Esophagus (tissue), 2 donors: Measurements from ENCODE around the gene BCAR3. TPM values are rescaled to one million over a fixed set of nuclear protein-coding genes. Genes with fewer than 3 reads are reported as not detected.

Experiments
- H3K27ac ChIP-seq, 2 donors: one replicate each; pipeline ENCODE4 v1.5.1; 2013; ENCODE audit warnings: low read depth in 2 of 2, mild to moderate bottlenecking in 2 of 2, inconsistent platforms in 1 of 2, low read length in 1 of 2, moderate library complexity in 1 of 2
- H3K27me3 ChIP-seq, 2 donors: one replicate each; pipeline ENCODE4 v1.6.1; 2013; ENCODE audit warnings: low read length in 2 of 2, control low read depth in 1 of 2, mild to moderate bottlenecking in 1 of 2; ENCODE audit not compliant: insufficient read depth in 2 of 2, control insufficient read depth in 1 of 2
- H3K36me3 ChIP-seq, 2 donors: one replicate each; pipeline ENCODE4 v1.6.1; 2013; ENCODE audit warnings: low read length in 1 of 2; ENCODE audit not compliant: control insufficient read depth in 2 of 2, insufficient read depth in 2 of 2
- H3K4me1 ChIP-seq, 2 donors: one replicate each; pipeline ENCODE4 v1.6.1; 2013; ENCODE audit warnings: low read length in 1 of 2; ENCODE audit not compliant: control insufficient read depth in 2 of 2, insufficient read depth in 2 of 2
- H3K4me3 ChIP-seq, 2 donors: one replicate each; pipeline ENCODE4 v1.5.1; 2013; ENCODE audit warnings: low read length in 2 of 2, mild to moderate bottlenecking in 2 of 2, low read depth in 1 of 2, moderate library complexity in 1 of 2
- H3K9me3 ChIP-seq, 2 donors: one replicate each; pipeline ENCODE4 v1.6.1; 2013; ENCODE audit warnings: mild to moderate bottlenecking in 2 of 2, low read depth in 1 of 2, low read length in 1 of 2, moderate library complexity in 1 of 2; ENCODE audit not compliant: control insufficient read depth in 2 of 2, insufficient read depth in 1 of 2
- WGBS, 2 donors: extraction: QIAGEN DNeasy Blood & Tissue Kit; methylation state at CpG; one replicate each; pipeline ENCODE4 v1.1.7; 2013; 5-methylcytosine and 5-hydroxymethylcytosine counted together
- polyA plus RNA-seq, 2 donors: library from polyadenylated mRNA; stranded (reverse); fragments of 200-250 nt; gene quantifications; one replicate each; pipeline ENCODE4 v1.2.3, GENCODE V29; 2013
- donor health status: healthy with polysubstance abuse.
- donor health status: Bipolar disorder and iron deficiency.

BCAR3 gene
- polyA plus RNA-seq, 2 donors = 7.5 to 9.4 TPM

DNA sequence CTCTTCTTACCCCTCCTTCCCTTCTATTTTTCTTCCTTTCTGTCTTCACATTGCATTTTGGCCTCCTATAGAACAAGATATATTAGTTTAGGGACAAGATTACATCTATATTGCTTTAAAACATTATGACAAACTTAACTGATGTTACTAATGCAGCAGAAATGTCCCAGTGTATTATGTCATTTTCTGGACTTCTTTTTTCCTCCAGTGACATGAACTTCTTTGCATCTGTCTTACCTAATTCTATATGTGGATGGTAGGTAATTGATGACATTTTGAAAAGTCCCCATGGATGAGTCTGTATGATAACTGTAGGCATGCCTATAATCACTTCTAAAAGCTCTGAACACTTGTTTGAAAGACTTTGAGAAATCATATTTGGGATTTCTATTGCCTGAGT is 144.2 kb downstream of the BCAR3 start:
- no peaks in the 10 kb centered on the region for H3K4me1 ChIP-seq
- H3K27ac ChIP-seq = no peak overlapping the region
- no peak overlapping the region for H3K4me3 ChIP-seq
- H3K27me3 ChIP-seq = no peaks in the 10 kb centered on the region
- no peaks in the 10 kb centered on the region for H3K9me3 ChIP-seq
- no peaks in the 10 kb centered on the region for H3K36me3 ChIP-seq

- H3K4me3 ChIP-seq = no peak overlapping the region
Observed at GRCh38 chr1:93533677-93534076, 148.0 kb downstream of the BCAR3 start.

DNA sequence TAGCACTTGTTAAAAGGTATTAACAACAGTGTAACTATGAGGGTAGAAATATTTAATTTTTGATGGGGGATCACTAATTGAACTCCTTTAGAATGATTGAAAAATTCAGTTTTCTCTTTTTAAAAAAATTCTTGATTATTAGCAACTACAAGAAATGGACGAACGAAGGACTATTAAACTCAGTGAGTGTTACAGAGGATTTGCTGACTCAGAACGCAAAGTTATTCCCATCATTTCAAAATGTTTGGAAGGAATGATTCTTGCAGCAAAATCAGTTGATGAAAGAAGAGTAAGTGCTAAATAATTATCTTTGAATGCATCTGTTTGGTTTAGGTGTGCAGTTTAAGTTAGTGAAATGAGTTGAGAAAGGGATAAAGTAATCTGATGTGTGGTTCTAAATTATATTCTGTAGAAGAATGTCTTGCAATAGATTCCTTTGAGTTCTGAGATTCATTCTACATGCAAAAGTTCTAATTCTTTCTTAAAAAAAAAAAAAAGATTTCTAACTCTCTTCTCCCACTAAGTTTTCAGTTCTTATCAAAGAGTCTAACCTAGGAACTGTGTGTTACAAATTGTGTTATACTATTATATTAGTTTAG is 148.8 kb downstream of the BCAR3 start:
- Histone ChIP-seq H3K4me3 (no peak overlapping the region), H3K36me3 (no peaks in the 10 kb centered on the region), H3K27ac (no peak overlapping the region), H3K4me1 (no peaks in the 10 kb centered on the region), H3K27me3 (no peaks in the 10 kb centered on the region), H3K9me3 (no peaks in the 10 kb centered on the region)
- 95 to 96% methylated on average over 3 of the region's 3 CpGs for WGBS, 2 donors

More at GRCh38 chr1:93533677-93534076, 148.0 kb downstream of the BCAR3 start:
- Histone ChIP-seq H3K9me3 (no peaks in the 10 kb centered on the region), H3K27ac (no peak overlapping the region), H3K27me3 (no peaks in the 10 kb centered on the region), H3K4me1 (no peaks in the 10 kb centered on the region), H3K36me3 (no peaks in the 10 kb centered on the region)

DNA sequence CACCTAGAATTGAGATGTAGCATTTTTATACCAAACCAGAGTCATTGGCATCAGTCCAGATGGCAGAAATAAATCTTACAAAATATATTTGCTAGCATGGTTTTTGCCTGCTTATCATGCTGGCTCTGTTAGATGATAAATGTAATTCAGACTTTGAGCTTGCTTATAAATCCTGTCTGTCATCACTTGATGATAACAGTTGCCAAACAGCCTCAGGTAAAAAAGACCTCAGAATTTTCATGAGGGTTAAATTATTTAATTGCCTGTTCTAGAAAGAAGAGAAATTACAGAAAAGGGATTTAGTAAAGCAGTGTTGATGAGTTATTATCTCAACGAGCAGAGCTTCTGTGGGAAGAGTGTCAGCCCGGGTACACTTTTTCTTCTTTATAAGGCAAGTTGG is 150.4 kb downstream of the BCAR3 start:
- no peak overlapping the region for H3K27ac ChIP-seq
- 50 to 77% methylated on average over 2 of the region's 2 CpGs for WGBS, 2 donors

DNA sequence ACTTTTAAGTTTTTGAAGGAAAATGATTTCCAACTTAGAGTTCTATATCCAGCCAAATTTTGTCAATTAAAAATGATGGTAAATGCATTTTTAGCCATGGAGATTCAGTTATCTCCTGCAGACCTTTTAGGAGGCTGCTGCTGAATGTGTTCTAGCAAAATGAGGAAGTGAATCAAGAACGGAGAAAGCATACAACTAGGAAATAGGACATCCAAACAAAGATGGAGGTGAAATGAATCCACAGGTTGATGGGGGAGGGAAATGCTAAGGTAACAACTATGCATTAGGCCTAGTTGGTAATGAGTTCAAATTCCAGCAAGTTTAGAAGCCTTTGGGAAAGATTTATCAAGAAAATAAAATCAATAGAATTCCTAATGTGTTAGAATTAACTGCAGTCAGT is 153.2 kb downstream of the BCAR3 start:
- no peaks in the 10 kb centered on the region for H3K27me3 ChIP-seq
- H3K4me1 ChIP-seq = no peaks in the 10 kb centered on the region
- 74 to 86% methylated on average over 1 of the region's 1 CpG for WGBS, 2 donors
- no peak overlapping the region for H3K4me3 ChIP-seq
- H3K36me3 ChIP-seq = no peaks in the 10 kb centered on the region
- no peaks in the 10 kb centered on the region for H3K9me3 ChIP-seq
- H3K27ac ChIP-seq = no peak overlapping the region

More for the DNA sequence above, 150.4 kb downstream of the BCAR3 start:
- Histone ChIP-seq H3K36me3 (no peaks in the 10 kb centered on the region), H3K9me3 (no peaks in the 10 kb centered on the region), H3K27me3 (no peaks in the 10 kb centered on the region), H3K4me3 (no peak overlapping the region), H3K4me1 (no peaks in the 10 kb centered on the region)

DNA sequence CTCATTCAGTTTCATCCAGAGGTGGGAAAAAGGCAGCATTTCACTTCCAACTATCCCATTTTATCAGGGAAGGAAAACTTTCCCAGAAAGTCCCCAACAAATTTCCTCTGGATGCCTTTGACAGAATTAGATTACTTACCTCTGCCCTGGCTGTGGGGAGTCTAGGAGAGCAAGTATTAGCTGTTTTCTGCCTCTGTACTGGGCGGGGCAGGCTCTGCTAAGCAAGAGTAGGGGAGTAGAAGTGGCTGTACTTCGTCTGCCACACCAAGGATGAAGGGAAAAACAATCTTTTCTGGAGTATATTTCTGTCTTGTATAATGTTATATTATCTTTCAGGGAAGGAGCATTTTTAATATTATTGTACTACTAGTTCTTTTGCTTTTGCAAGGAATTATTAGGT is 155.2 kb downstream of the BCAR3 start:
- 80 to 87% methylated on average over 2 of the region's 2 CpGs for WGBS, 2 donors
- no peaks in the 10 kb centered on the region for H3K4me1 ChIP-seq
- H3K36me3 ChIP-seq = no peaks in the 10 kb centered on the region
- no peaks in the 10 kb centered on the region for H3K9me3 ChIP-seq
- no peaks in the 10 kb centered on the region for H3K27me3 ChIP-seq
- H3K27ac ChIP-seq = no peak overlapping the region
- no peak overlapping the region for H3K4me3 ChIP-seq

DNA sequence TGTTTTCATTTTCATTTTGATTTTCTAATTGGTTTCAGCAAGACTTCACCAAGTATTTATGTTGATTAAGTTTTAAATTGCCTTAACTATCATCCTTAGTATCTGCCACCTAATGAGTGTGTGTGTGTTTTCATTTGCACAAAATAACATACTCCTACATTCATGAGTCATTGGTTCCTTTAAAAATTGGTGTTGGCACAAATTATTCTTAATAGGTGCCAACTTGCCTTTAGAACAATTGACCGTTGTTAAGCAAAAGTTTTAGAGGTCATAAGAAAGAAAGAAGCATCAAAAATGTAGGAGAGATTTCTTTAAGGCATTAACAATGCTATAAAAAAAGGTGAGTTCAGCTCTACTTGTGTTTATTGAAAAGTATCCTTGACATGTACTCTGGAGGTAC is 156.2 kb downstream of the BCAR3 start:
- Histone ChIP-seq H3K36me3 (no peaks in the 10 kb centered on the region), H3K4me1 (no peaks in the 10 kb centered on the region), H3K27ac (no peak overlapping the region), H3K4me3 (no peak overlapping the region), H3K9me3 (no peaks in the 10 kb centered on the region), H3K27me3 (no peaks in the 10 kb centered on the region)
- 46 to 65% methylated on average over 1 of the region's 1 CpG for WGBS, 2 donors

DNA sequence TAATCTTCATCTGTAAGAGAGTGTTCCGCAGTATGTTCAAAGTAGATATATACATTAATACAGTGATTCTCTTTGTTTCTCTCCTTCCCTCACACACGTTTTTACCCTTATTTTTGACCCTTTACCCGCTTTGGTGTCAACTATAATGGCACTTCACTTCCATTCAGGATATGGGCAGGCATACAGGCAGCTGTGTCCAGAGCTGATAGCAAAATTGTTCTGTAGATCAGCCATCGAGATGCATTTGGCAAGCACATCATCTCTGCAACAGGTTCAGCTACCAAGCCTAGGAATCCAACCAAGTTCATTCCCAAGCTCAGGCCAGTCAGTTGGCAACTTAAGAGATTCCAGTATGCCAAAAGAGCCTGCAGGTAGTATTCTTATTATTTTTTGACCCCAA is 158.9 kb downstream of the BCAR3 start:
- Histone ChIP-seq H3K27me3 (no peaks in the 10 kb centered on the region), H3K36me3 (no peaks in the 10 kb centered on the region), H3K4me3 (no peak overlapping the region), H3K27ac (no peak overlapping the region), H3K9me3 (no peaks in the 10 kb centered on the region), H3K4me1 (no peaks in the 10 kb centered on the region)
- 75 to 76% methylated on average over 4 of the region's 4 CpGs for WGBS, 2 donors

DNA sequence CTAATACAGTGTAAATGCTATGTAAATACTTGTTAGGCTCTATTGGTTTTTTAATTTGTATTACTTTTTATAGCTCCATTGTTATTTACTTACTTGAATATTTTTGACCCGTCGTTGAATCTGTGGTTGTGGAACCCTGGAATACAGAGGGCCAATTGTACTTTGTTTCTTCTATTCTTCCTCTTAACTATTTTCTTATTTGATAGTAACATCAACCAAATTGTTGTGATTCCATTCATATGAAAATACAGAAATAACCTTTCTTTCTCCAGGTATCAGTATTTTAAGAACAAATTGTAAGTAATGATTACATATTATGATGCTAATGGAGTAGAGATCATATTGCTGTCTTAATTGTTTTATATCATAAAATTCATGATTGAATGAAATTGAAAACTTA is 160.0 kb downstream of the BCAR3 start:
- no peaks in the 10 kb centered on the region for H3K9me3 ChIP-seq
- no peaks in the 10 kb centered on the region for H3K27me3 ChIP-seq
- WGBS, 2 donors = 94 to 95% methylated on average over 2 of the region's 2 CpGs
- H3K36me3 ChIP-seq = no peaks in the 10 kb centered on the region
- no peak overlapping the region for H3K27ac ChIP-seq
- H3K4me3 ChIP-seq = no peak overlapping the region
- no peaks in the 10 kb centered on the region for H3K4me1 ChIP-seq

DNA sequence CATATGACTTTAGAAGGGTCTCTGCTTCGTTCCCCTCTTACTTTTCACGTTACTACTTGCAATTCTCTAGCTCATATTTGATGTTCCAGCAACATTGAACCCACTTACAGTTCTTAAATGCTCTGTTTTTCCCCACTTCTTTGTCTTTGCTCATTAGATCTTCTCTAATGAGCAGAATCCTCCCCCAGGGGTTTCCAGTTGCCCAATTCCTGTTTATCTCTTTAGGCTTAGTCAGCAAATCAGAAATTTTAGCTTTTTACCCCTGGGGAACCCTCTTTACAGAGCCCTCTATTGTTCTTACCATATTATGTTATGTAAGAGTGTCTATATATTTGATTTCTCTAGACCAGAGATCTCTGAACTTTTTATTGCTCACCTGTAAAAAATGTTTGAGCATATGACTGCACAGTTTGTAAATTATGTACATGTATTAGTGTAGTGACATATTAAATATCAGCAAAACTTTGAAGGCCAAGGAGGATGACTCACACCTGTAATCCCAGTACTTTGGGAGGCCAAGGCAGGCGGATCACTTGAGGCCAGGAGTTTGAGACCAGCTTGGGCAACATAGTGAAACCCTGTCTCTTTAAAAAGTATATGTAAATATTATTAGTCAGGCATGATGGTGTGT is 162.3 kb downstream of the BCAR3 start:
- no peaks in the 10 kb centered on the region for H3K9me3 ChIP-seq
- H3K27ac ChIP-seq = no peak overlapping the region
- no peaks in the 10 kb centered on the region for H3K27me3 ChIP-seq
- no peak overlapping the region for H3K4me3 ChIP-seq
- no peaks in the 10 kb centered on the region for H3K4me1 ChIP-seq
- no peaks in the 10 kb centered on the region for H3K36me3 ChIP-seq
- 48 to 75% methylated on average over 3 of the region's 3 CpGs for WGBS, 2 donors
